ENCODE data around the gene GALNT16.

The GALNT16 gene

DNA sequence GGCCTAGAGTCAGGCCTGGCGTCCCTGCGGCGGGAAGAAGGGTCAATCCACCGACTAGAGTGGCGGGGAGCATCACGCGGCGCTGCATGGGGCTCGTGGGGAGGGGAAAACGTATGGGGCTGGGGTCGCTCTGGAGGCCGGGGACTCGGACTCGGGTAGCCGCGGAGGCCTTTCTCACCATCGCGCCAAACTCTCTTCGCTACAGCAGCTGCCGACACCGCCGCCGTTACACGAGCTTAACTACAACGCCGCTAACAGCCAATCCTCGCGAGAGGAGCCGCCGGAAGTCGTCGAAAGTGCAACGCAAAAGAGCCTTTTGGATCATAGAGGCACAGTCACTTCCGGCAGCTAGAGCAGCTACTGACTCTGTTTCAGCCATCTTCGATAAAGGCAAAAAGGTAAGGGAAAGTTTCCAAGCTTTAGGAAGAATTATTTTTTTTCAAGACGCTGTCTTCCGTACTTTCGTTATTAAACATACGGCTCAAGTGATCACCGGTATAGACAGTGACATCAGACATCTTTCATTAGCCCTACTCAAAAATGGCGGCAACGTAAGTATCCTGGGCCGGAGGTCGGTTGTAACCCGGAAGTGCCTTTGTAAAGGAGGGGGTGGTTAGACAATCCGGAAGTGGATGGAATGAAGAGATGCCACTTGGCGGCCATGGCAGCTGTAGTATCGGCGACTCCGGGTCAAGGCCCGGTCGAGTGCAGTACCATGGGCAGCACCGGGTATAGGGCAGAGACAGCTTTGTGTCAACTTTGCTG is 138.3 kb downstream of the GALNT16 start, which contains the start of the genes ERH and SLC39A9:
Gene ERH, minus strand, starts transcription at position 247 of the 765 bp plus-strand sequence. Its CDS starts 66 bp downstream, at position 181.
Gene SLC39A9, plus strand, starts transcription at position 640 of the 765 bp plus-strand sequence. CDS start 678 bp downstream, outside the sequence.
- WGBS = under 1% methylated on average over 53 of the region's 53 CpGs
- H3K27ac ChIP-seq (ENCODE audit: low read depth, low read length) = peak within 1 kb of the TSS; percentile 89
- no peaks in the 10 kb centered on the region for H3K9me3 ChIP-seq (ENCODE audit: insufficient read depth, low read depth, low read length)
- H3K4me1 ChIP-seq (ENCODE audit: insufficient read depth, low read length) = peaks cover 20% of the 10 kb centered on the region
- no peaks in the 10 kb centered on the region for H3K27me3 ChIP-seq (ENCODE audit: insufficient read depth, low read length)
- H3K4me3 ChIP-seq (ENCODE audit: low read length) = peak within 1 kb of the TSS; percentile 86
- H3K9ac ChIP-seq (ENCODE audit: low read depth, low read length) = peak within 1 kb of the TSS; percentile 95
- peaks cover 38% of the 10 kb centered on the region for H3K36me3 ChIP-seq (ENCODE audit: insufficient read depth, low read length)

DNA sequence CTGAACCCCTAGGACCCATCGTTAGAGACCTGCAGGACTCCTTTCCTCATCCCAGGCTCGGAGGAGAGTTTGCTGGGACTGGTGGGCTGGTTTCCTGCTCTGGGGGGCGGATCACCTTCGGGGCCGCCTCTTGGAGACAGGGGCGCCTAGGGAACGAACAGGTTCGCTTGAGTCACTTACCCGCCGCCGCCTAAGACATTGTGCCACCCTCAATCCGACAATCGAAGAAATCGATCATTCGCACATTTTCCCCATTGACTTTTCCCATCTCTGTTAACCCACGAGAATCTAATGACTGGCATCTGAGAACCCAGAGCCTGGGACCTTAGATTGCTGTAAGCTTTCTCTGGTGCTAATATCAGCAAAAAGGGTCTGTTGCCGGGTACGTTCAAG is 138.9 kb downstream of the GALNT16 start:
- peak overlapping the region; percentile 86 for H3K4me3 ChIP-seq (ENCODE audit: low read length)
- WGBS = under 1% methylated on average over 18 of the region's 18 CpGs
- H3K36me3 ChIP-seq (ENCODE audit: insufficient read depth, low read length) = peaks cover 33% of the 10 kb centered on the region
- H3K27ac ChIP-seq (ENCODE audit: low read depth, low read length) = peak overlapping the region; percentile 89
- peaks cover 20% of the 10 kb centered on the region for H3K4me1 ChIP-seq (ENCODE audit: insufficient read depth, low read length)
- no peaks in the 10 kb centered on the region for H3K27me3 ChIP-seq (ENCODE audit: insufficient read depth, low read length)
- H3K9me3 ChIP-seq (ENCODE audit: insufficient read depth, low read depth, low read length) = no peaks in the 10 kb centered on the region
- H3K9ac ChIP-seq (ENCODE audit: low read depth, low read length) = peak overlapping the region; percentile 95

DNA sequence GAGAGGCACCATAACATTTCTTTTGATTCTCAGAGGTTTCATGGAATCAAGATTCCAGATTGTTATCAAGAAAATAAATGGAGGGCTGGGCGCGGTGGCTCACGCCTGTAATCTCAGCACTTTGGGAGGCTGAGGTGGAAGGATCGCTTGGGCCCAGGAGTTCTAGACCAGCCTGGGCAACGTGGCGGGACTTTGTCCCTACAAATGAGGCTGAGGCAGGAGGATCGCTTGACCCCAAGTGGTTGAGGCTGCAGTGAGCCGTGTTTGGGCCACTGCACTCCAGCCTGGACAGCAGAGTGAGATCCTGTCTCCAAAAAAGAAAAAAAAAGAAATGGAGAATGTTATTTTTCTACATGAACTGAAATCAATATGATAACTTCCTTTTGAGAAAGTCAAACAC is 139.8 kb downstream of the GALNT16 start:
- Histone ChIP-seq H3K9ac (ENCODE audit: low read depth, low read length) (no peak overlapping the region), H3K4me3 (ENCODE audit: low read length) (peak overlapping the region; percentile 86), H3K36me3 (ENCODE audit: insufficient read depth, low read length) (peaks cover 23% of the 10 kb centered on the region), H3K9me3 (ENCODE audit: insufficient read depth, low read depth, low read length) (no peaks in the 10 kb centered on the region), H3K27ac (ENCODE audit: low read depth, low read length) (no peak overlapping the region), H3K27me3 (ENCODE audit: insufficient read depth, low read length) (no peaks in the 10 kb centered on the region), H3K4me1 (ENCODE audit: insufficient read depth, low read length) (peaks cover 20% of the 10 kb centered on the region)
- WGBS = 97% methylated on average over 8 of the region's 8 CpGs

DNA sequence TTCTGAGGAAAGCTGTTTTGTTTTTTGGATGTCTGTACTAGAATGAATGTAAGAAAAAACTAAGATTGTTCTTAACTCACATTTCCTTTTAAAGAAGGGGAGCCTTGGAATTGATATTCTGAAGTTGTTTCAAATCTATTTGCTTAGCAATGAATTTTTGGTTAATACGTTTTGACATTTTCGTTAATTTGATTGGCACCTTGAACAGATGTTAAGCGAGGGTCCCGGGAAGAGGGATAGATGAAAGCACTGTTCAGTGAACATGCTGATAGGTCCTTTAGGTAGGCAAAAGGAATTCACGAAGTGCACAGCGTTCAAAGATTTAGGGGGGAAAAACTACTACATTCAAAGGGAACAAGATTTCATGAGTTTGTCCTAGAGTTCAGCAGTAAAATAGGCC is 140.2 kb downstream of the GALNT16 start:
- Histone ChIP-seq H3K27ac (ENCODE audit: low read depth, low read length) (no peak overlapping the region), H3K9me3 (ENCODE audit: insufficient read depth, low read depth, low read length) (no peaks in the 10 kb centered on the region), H3K27me3 (ENCODE audit: insufficient read depth, low read length) (no peaks in the 10 kb centered on the region), H3K36me3 (ENCODE audit: insufficient read depth, low read length) (peaks cover 19% of the 10 kb centered on the region), H3K4me3 (ENCODE audit: low read length) (peak overlapping the region; percentile 86), H3K9ac (ENCODE audit: low read depth, low read length) (no peak overlapping the region; the same call in 1 of the 2 replicates), H3K4me1 (ENCODE audit: insufficient read depth, low read length) (peaks cover 20% of the 10 kb centered on the region)
- 88% methylated on average over 6 of the region's 6 CpGs for WGBS

DNA sequence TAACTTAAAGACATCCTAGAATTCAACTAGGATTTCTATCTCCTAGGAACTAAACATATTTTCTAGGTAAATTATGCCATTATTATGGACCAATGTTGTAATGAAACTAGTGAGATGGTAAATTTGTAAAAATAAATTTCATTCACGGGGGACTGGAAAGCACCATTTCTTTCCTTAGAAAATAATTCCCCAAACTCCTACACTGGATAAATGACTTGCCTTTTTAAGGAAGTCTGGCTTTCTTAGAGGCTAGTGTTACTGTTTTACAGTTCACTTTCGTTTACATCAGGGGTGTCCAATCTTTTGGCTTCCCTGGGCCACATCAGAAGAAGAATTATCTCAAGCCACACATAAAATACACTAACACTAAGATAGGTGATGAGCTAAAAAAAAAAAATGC is 141.9 kb downstream of the GALNT16 start:
- Histone ChIP-seq H3K27ac (ENCODE audit: low read depth, low read length) (no peak overlapping the region), H3K4me1 (ENCODE audit: insufficient read depth, low read length) (peaks cover 17% of the 10 kb centered on the region), H3K27me3 (ENCODE audit: insufficient read depth, low read length) (no peaks in the 10 kb centered on the region), H3K9me3 (ENCODE audit: insufficient read depth, low read depth, low read length) (no peaks in the 10 kb centered on the region), H3K36me3 (ENCODE audit: insufficient read depth, low read length) (peaks cover 2% of the 10 kb centered on the region; the same call in 1 of the 2 replicates), H3K9ac (ENCODE audit: low read depth, low read length) (no peak overlapping the region), H3K4me3 (ENCODE audit: low read length) (no peak overlapping the region; the same call in 1 of the 2 replicates)
- WGBS = 83% methylated on average over 1 of the region's 2 CpGs

DNA sequence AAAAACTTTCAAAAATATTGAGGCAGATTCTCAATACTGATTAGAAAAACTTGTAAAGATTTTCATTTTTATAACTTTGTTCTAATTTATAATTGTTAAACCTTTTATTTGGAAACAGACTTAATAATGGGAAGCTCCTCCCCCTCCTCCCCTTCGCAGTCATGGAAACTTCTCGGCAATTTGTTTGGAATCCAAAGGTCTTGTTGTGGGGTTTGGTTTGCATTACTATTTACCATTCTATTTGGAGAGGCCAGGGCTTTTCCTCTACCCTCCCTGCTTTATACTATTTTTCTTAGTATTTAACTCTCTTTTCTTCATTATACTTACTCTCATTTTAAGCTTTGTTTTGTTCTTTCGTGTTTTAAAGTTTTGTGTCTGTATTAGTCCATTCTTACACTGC is 144.5 kb downstream of the GALNT16 start:
- Histone ChIP-seq H3K9ac (ENCODE audit: low read depth, low read length) (no peak overlapping the region), H3K4me3 (ENCODE audit: low read length) (no peak overlapping the region), H3K27me3 (ENCODE audit: insufficient read depth, low read length) (no peaks in the 10 kb centered on the region), H3K27ac (ENCODE audit: low read depth, low read length) (no peak overlapping the region), H3K4me1 (ENCODE audit: insufficient read depth, low read length) (peaks cover 11% of the 10 kb centered on the region), H3K9me3 (ENCODE audit: insufficient read depth, low read depth, low read length) (no peaks in the 10 kb centered on the region), H3K36me3 (ENCODE audit: insufficient read depth, low read length) (no peaks in the 10 kb centered on the region)
- WGBS = no CpG with 5 or more reads among the region's 3 CpGs

DNA sequence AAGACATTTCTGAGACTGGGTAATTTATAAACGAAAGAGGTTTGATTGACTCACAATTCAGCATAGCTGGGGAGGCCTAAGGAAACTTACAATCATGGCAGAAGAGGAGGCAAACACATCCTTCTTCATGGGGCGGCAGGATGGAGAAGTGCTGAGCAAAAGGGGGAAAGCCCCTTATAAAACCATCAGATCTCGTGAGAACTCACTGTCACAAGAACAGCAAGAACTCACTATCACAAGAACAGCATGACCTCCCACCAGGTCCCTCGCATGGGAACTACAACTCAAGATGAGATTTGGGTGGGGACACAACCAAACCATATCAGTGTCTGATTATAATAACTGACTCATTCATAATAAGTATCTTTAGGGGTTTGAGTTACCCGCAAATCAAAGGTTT is 144.9 kb downstream of the GALNT16 start:
- no peak overlapping the region for H3K4me3 ChIP-seq (ENCODE audit: low read length)
- H3K27me3 ChIP-seq (ENCODE audit: insufficient read depth, low read length) = no peaks in the 10 kb centered on the region
- no peaks in the 10 kb centered on the region for H3K9me3 ChIP-seq (ENCODE audit: insufficient read depth, low read depth, low read length)
- WGBS = 94% methylated on average over 5 of the region's 5 CpGs
- H3K27ac ChIP-seq (ENCODE audit: low read depth, low read length) = no peak overlapping the region
- H3K36me3 ChIP-seq (ENCODE audit: insufficient read depth, low read length) = no peaks in the 10 kb centered on the region
- H3K4me1 ChIP-seq (ENCODE audit: insufficient read depth, low read length) = peaks cover 9% of the 10 kb centered on the region
- no peak overlapping the region for H3K9ac ChIP-seq (ENCODE audit: low read depth, low read length)

DNA sequence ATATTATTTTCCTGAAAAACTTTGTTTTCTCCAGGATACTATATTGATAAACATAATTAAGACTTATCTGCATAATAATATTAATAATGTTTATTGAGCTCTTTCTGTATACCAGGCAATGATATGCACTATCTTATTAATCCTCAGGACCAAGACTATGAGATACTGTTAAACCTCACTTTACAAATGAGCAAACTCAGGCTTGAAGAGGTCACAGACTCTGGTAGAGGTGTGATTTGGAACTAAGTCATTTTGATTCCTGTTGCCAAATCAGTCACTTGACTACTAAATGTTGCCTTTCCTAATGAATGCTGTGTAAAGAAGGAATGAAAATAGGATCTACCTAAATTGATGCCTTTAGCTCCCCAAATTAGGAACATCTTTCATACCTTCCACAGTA is 145.8 kb downstream of the GALNT16 start:
- Histone ChIP-seq H3K27ac (ENCODE audit: low read depth, low read length) (no peak overlapping the region), H3K4me1 (ENCODE audit: insufficient read depth, low read length) (no peaks in the 10 kb centered on the region), H3K4me3 (ENCODE audit: low read length) (no peak overlapping the region), H3K9ac (ENCODE audit: low read depth, low read length) (no peak overlapping the region), H3K9me3 (ENCODE audit: insufficient read depth, low read depth, low read length) (no peaks in the 10 kb centered on the region), H3K36me3 (ENCODE audit: insufficient read depth, low read length) (no peaks in the 10 kb centered on the region), H3K27me3 (ENCODE audit: insufficient read depth, low read length) (no peaks in the 10 kb centered on the region)

Measured in HUES64 (cell line).